ACHN (cell line): ENCODE results near the gene ANKRD39.

Experiments
- DNase-seq: peaks from one replicate; pipeline ENCODE4 v3.0.0-alpha.2; 2015
- in situ Hi-C: cut with HindIII; loops from 2 replicates; pipeline ENCODE4 v1.10.0; 2017; ENCODE audit warnings: low sequenced_read_pairs, low pct_ligation_motif_present, low pct_unique_long_range_greater_than_20kb

The ANKRD39 gene

GRCh38 chr2:96821113-96821675 lies 36.6 kb downstream of the ANKRD39 start:
- DNase-seq = no peak
- in situ Hi-C loops = no loop called here

DNA sequence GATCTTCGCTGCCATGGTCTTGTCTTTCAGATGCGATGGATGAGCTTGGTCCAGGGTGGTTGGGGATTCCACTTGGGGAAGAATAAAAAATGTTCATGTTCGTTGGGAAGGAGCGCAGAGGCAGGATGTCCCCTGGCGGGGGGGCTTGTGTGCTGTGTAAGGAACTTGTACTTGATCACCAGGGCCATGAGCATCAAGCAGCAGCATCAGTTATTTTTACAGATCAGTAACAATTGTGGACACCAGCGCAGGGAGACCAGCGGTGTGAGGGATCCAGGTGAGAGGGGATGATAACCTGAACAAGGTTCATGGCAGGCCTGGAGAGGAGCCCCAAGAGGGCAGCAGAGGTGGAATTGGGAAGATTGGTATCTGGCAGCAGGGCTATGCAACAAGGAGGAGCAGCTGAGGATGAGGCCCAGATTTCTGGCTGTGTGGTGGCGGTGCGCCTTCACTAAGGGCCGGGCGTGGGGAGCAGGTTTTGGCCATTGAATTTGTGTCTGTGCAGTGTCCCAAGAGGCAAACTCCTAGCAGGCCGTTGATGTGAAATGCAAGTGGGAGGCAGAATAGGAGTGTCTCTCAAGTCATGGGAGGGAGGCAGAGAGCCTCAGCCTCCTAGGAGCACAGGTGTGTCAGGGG lies 37.8 kb downstream of the ANKRD39 start:
- in situ Hi-C loops = no loop called here
- DNase-seq = no peak

- in situ Hi-C loops = no loop called here
- no peak for DNase-seq
Measured at GRCh38 chr2:96819128-96819875, 38.5 kb downstream of the ANKRD39 start.

GRCh38 chr2:96817882-96818281 lies 39.9 kb downstream of the ANKRD39 start:
- in situ Hi-C loops = no loop called here
- no peak for DNase-seq

DNA sequence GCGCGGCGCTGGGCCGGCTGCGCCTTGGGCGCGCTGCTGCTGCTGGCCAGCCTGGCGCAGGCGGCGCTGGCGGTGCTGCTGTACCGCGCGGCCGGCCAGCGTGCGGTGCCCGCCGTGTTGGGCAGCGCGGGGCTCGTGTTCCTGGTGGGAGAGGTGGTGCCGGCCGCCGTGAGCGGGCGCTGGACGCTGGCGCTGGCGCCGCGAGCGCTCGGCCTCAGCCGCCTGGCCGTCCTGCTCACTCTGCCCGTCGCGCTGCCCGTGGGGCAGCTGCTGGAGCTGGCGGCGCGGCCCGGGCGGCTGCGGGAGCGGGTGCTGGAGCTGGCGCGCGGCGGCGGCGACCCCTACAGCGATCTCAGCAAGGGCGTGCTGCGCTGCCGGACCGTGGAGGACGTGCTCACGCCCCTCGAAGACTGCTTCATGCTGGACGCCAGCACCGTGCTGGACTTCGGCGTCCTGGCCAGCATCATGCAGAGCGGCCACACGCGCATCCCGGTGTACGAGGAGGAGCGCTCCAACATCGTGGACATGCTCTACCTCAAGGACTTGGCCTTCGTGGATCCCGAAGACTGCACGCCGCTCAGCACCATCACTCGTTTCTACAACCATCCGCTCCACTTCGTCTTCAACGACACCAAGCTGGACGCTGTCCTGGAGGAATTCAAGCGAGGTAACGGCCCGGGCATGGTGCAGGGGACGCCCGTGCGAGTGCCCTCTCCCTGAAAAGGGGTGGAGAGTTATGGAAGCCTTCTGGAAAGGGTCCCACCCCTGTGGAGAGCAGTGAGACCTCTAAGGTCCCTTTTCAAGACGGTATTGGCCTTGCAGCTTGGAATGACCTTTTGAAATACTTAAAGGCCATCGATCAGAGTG lies 40.7 kb downstream of the ANKRD39 start:
- in situ Hi-C loops = no loop called here
- peak; percentile 8 for DNase-seq

- DNase-seq = peak; percentile 94
- in situ Hi-C loops = no loop called here
Measured at GRCh38 chr2:96816127-96816835, 41.5 kb downstream of the ANKRD39 start, which contains the start of gene CNNM3. Gene CNNM3 (plus strand): TSS chr2:96816268. CDS start chr2:96816278, 10 bp downstream.

- peak; percentile 37 for DNase-seq
- in situ Hi-C loops = no loop called here
Measured at GRCh38 chr2:96815326-96816126, 42.3 kb downstream of the ANKRD39 start.

DNA sequence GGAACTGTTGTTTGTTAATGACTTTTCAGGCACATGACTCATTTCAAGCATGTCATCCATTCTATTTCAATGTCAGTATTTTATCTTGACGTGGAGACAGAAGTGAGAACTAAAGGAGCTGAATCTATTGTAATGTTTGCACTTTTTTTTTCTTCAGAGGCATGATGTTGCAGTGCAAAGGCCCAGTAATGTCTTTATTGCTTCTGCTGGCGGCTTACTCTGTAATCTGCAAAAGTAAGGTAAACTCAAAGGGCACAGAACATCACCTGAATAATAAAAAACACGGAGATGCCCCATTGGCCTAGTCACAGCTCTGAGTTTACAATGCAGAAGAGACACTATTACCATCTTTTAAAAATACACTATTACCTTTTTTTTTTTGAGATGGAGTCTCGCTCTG lies 44.2 kb downstream of the ANKRD39 start:
- in situ Hi-C loops = no loop called here
- no peak for DNase-seq

GRCh38 chr2:96811917-96812316 lies 45.9 kb downstream of the ANKRD39 start:
- DNase-seq = no peak
- in situ Hi-C loops = no loop called here

DNA sequence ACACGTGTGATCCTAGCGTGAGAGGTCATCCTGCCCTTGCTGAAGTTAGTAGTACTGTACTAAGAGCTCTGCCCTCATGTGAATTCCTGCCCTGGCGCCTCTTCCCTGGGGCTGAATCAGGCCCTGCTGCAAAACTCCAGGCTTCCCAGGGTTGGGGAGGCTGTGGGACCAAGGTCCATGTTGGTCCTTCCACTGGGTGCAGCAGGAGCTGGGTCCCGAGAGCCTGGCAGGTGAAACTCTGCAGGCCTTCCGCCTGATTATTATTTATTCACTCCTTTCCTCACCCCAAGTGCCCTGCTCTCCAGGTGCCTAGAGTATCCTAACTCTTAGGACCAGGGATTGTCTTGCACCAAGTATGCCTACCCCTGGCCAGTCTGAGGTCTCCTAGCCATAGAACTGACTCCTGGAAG lies 47.0 kb downstream of the ANKRD39 start:
- DNase-seq = no peak
- in situ Hi-C loops = no loop called here

DNA sequence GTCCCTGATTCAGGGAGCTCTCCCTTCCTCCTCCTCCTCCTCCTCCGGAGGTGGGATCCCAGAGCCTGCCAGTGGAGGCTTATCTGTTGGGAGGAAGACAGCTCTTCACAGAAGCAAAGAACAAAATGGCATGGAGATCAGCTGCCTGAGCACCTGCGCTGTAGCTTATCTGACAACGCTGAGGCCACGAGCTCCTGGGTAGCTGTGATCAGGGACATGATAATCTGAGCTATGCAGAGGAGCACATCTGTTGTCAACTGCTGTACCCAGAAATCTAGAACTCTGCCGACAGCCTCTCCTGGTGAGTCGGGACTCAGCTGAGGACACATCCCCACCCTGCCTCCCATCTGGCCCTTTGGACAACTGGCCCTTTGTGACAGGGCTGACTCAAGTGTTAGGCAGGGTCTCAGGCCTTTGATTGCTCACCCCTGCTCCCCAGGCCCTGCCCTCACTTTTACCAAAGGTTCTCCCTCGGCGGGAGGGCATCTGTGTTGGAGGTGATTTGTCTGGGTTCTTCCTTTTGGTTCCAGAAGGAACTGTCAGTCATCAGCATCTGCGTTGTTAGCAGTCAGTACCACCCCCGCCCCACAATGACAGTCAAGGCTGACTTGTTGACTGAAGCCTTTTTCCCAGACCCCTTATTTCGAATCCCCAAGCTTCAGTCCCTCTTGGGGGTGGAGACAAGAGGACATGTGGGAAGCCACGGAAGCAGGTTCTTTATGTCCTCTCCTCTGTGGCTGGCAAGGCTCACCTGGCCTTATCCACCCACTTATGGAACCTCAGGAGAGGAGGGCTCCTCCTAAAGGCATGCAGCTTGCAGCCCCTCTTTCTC lies 47.6 kb downstream of the ANKRD39 start:
- in situ Hi-C loops = no loop called here

GRCh38 chr2:96809216-96809882 lies 48.5 kb downstream of the ANKRD39 start:
- in situ Hi-C loops = no loop called here
- DNase-seq = no peak

More for the DNA sequence above, 47.6 kb downstream of the ANKRD39 start:
- DNase-seq = no peak

DNA sequence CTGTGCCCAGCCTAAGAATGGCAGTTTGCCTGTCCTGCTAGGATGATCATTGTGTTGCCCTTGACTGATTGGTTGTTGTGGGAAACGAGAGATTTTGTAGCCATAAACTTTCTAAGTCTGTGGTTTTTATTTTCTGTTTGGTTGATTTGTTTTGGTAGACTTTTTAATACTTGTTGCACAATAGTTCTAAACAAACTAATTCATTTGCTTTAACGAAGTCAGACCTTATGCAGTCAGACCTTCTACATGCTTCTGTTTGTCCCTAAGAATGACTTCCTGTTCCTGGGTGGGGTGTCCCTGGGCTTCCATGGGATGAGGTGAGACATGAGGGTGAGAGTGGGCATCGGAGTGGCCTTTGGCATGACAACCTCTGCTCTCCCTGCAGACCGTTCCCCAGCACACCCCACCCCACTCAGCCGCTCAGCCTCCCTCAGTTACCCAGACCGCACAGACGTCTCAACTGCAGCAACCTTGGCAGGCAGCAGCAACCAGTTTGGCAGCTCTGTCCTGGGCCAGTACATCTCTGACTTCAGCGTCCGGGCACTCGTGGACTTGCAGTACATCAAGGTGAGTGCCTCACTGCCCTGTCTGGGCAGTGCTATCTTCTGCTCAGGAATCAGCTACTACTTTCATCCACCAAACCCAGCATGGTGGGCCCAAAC lies 49.5 kb downstream of the ANKRD39 start:
- DNase-seq = no peak
- in situ Hi-C loops = no loop called here

DNA sequence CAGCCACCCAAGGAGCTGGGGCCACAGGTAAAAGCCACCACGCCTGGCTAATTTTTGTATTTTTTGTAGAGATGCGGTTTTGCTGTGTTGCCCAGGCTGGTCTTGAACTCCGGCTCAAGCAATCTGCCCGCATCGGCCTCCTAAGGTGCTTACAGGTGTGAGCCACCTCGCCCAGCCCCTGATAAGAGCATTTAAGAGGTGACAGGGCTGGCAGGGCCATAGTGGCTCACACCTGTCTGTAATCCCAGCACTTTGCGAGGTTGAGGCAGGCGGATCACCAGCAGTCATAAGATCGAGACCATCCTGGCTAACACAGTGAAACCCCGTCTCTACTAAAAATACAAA lies 50.7 kb downstream of the ANKRD39 start:
- in situ Hi-C loops = no loop called here
- no peak for DNase-seq

GRCh38 chr2:96806468-96807126 lies 51.2 kb downstream of the ANKRD39 start:
- DNase-seq = no peak
- in situ Hi-C loops = no loop called here
